HG03097 (cell line): ENCODE measurements around the gene PKDCC.
"Not testable (repeated sequence)": the region's sequence is repeated elsewhere in the genome, so short reads cannot be mapped to it uniquely, and the experiment has no call there.

Experiments used
- ATAC-seq: cut with Tn5 transposase; IDR thresholded peaks from one replicate; pipeline ENCODE4 v1.9.1; 2021; ENCODE audit not compliant: unreplicated experiment, low FRiP score

The PKDCC gene

GRCh38 chr2:42029639-42030199 is 18.1 kb upstream of the PKDCC start:
- no peak for ATAC-seq

GRCh38 chr2:42030200-42030759 is 17.5 kb upstream of the PKDCC start:
- ATAC-seq = no peak

GRCh38 chr2:42030829-42031228 is 17.0 kb upstream of the PKDCC start:
- no peak for ATAC-seq

GRCh38 chr2:42031281-42032223 is 16.3 kb upstream of the PKDCC start:
- no peak for ATAC-seq

- ATAC-seq = no peak
Measured at GRCh38 chr2:42032224-42032620, 15.6 kb upstream of the PKDCC start.

GRCh38 chr2:42032745-42033144 is 15.1 kb upstream of the PKDCC start:
- ATAC-seq = no peak

GRCh38 chr2:42034096-42034495 is 13.7 kb upstream of the PKDCC start:
- not testable (repeated sequence) for ATAC-seq

- no peak for ATAC-seq
Measured at GRCh38 chr2:42035241-42035640, 12.6 kb upstream of the PKDCC start.

- no peak for ATAC-seq
Measured at GRCh38 chr2:42036413-42036812, 11.4 kb upstream of the PKDCC start.

- ATAC-seq = no peak
Measured at GRCh38 chr2:42036940-42037339, 10.9 kb upstream of the PKDCC start.

GRCh38 chr2:42040643-42041278 is 7.1 kb upstream of the PKDCC start:
- no peak for ATAC-seq

- no peak for ATAC-seq
Measured at GRCh38 chr2:42041377-42042127, 6.3 kb upstream of the PKDCC start.

- ATAC-seq = no peak
Measured at GRCh38 chr2:42042631-42043355, 5.0 kb upstream of the PKDCC start.

- ATAC-seq = no peak
Measured at GRCh38 chr2:42043789-42044394, 3.9 kb upstream of the PKDCC start.

GRCh38 chr2:42044939-42045338 is 2.9 kb upstream of the PKDCC start:
- no peak for ATAC-seq

GRCh38 chr2:42045352-42045751 is 2.5 kb upstream of the PKDCC start:
- ATAC-seq = no peak

- no peak for ATAC-seq
Measured at GRCh38 chr2:42045848-42046748, 1.7 kb upstream of the PKDCC start.

- no peak for ATAC-seq
Measured at GRCh38 chr2:42046819-42047487, 868 bp upstream of the PKDCC start.
